ENCODE measurements around the gene RABGEF1. TPM values are rescaled to one million over a fixed set of nuclear protein-coding genes. Genes with fewer than 3 reads are reported as not detected.

RABGEF1 gene
- total and polyA plus RNA-seq, 2 of the 8 experiments (the other 6 are each of a cell fraction or from before 2014, with no cell fraction given) = 10.2 to 18.0 TPM

DNA sequence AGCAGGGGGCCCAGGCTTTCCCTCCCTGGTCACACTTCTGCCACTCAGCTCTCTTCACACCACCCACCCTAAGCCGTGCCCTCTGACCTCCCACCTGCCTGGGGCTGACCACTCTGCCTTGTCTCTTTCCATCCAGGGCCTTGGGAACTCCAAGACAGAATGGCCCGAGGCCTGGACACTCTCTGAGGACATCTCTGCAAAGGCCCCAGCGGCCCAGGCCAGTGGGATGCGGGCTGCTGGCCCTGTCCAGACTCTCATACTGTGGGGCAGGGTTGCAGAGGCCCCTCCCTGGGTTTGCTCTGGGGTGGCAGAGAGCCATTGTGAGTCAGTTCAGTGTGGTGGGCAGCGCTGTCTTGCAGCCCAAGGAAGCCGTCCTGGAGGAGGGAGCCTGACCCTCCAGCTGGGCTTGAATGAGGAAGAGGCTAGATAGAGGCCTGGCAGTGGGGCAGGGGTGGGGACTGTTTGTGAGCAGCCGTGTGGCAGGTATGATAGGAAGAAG is 39.9 kb upstream of the RABGEF1 start (continued):
- TF ChIP-seq, protein P1, sequence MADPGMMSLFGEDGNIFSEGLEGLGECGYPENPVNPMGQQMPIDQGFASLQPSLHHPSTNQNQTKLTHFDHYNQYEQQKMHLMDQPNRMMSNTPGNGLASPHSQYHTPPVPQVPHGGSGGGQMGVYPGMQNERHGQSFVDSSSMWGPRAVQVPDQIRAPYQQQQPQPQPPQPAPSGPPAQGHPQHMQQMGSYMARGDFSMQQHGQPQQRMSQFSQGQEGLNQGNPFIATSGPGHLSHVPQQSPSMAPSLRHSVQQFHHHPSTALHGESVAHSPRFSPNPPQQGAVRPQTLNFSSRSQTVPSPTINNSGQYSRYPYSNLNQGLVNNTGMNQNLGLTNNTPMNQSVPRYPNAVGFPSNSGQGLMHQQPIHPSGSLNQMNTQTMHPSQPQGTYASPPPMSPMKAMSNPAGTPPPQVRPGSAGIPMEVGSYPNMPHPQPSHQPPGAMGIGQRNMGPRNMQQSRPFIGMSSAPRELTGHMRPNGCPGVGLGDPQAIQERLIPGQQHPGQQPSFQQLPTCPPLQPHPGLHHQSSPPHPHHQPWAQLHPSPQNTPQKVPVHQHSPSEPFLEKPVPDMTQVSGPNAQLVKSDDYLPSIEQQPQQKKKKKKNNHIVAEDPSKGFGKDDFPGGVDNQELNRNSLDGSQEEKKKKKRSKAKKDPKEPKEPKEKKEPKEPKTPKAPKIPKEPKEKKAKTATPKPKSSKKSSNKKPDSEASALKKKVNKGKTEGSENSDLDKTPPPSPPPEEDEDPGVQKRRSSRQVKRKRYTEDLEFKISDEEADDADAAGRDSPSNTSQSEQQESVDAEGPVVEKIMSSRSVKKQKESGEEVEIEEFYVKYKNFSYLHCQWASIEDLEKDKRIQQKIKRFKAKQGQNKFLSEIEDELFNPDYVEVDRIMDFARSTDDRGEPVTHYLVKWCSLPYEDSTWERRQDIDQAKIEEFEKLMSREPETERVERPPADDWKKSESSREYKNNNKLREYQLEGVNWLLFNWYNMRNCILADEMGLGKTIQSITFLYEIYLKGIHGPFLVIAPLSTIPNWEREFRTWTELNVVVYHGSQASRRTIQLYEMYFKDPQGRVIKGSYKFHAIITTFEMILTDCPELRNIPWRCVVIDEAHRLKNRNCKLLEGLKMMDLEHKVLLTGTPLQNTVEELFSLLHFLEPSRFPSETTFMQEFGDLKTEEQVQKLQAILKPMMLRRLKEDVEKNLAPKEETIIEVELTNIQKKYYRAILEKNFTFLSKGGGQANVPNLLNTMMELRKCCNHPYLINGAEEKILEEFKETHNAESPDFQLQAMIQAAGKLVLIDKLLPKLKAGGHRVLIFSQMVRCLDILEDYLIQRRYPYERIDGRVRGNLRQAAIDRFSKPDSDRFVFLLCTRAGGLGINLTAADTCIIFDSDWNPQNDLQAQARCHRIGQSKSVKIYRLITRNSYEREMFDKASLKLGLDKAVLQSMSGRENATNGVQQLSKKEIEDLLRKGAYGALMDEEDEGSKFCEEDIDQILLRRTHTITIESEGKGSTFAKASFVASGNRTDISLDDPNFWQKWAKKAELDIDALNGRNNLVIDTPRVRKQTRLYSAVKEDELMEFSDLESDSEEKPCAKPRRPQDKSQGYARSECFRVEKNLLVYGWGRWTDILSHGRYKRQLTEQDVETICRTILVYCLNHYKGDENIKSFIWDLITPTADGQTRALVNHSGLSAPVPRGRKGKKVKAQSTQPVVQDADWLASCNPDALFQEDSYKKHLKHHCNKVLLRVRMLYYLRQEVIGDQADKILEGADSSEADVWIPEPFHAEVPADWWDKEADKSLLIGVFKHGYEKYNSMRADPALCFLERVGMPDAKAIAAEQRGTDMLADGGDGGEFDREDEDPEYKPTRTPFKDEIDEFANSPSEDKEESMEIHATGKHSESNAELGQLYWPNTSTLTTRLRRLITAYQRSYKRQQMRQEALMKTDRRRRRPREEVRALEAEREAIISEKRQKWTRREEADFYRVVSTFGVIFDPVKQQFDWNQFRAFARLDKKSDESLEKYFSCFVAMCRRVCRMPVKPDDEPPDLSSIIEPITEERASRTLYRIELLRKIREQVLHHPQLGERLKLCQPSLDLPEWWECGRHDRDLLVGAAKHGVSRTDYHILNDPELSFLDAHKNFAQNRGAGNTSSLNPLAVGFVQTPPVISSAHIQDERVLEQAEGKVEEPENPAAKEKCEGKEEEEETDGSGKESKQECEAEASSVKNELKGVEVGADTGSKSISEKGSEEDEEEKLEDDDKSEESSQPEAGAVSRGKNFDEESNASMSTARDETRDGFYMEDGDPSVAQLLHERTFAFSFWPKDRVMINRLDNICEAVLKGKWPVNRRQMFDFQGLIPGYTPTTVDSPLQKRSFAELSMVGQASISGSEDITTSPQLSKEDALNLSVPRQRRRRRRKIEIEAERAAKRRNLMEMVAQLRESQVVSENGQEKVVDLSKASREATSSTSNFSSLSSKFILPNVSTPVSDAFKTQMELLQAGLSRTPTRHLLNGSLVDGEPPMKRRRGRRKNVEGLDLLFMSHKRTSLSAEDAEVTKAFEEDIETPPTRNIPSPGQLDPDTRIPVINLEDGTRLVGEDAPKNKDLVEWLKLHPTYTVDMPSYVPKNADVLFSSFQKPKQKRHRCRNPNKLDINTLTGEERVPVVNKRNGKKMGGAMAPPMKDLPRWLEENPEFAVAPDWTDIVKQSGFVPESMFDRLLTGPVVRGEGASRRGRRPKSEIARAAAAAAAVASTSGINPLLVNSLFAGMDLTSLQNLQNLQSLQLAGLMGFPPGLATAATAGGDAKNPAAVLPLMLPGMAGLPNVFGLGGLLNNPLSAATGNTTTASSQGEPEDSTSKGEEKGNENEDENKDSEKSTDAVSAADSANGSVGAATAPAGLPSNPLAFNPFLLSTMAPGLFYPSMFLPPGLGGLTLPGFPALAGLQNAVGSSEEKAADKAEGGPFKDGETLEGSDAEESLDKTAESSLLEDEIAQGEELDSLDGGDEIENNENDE (IDR thresholded peaks at IDR 0.05; ENCODE audit: insufficient replicate concordance, low read length) = no peak
- no peak for TF ChIP-seq SIX5 (IDR thresholded peaks at IDR 0.05; ENCODE audit: low read depth, low read length)
- no peak for TF ChIP-seq CBX8 (IDR thresholded peaks at IDR 0.05; ENCODE audit: borderline replicate concordance, low read depth, low read length)
- TF ChIP-seq, protein P2, sequence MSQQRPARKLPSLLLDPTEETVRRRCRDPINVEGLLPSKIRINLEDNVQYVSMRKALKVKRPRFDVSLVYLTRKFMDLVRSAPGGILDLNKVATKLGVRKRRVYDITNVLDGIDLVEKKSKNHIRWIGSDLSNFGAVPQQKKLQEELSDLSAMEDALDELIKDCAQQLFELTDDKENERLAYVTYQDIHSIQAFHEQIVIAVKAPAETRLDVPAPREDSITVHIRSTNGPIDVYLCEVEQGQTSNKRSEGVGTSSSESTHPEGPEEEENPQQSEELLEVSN (IDR thresholded peaks at IDR 0.05) = no peak
